ENCODE measurements around the gene PRKCH. TPM values are rescaled to one million over a fixed set of nuclear protein-coding genes. Genes with fewer than 3 reads are reported as not detected.

Gene PRKCH
- total RNA-seq, 1 donor from 2014 or later: 19.1 TPM

DNA sequence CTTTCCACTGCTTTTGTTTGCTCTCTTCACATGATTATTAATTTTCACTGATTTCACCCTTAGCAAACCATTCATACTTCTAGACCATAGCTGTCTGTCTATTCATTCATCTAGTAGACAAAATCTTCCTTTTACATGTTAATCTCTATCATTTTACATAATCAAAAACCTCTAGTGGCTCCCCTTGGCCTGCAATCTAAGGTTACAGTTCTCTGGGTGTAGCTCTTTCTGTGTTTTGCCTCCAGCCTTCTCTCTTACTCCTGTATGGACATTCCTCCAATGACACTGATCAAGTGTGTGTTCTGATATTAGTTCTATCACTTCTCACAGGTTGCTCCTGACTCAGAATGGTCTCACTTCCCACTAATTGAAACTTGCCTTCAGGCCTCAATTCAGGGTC is 56.4 kb downstream of the PRKCH start:
- peaks cover 7% of the 10 kb centered on the region for H3K4me1 Mint-ChIP-seq (ENCODE audit: unreplicated experiment)

GRCh38 chr14:61379639-61380184 is 58.3 kb downstream of the PRKCH start:
- peaks cover 12% of the 10 kb centered on the region for H3K36me3 Mint-ChIP-seq
- H3K27ac Mint-ChIP-seq: no peak overlapping the region
- peaks cover 7% of the 10 kb centered on the region for H3K4me1 Mint-ChIP-seq (ENCODE audit: unreplicated experiment)
- no peak for DNase-seq (ENCODE audit: extremely low spot score, unreplicated experiment)
- H3K9me3 Mint-ChIP-seq: peaks cover 16% of the 10 kb centered on the region
- no peak overlapping the region for H3K4me3 Mint-ChIP-seq
- H3K27me3 Mint-ChIP-seq: no peaks in the 10 kb centered on the region
- TF ChIP-seq, protein P1, sequence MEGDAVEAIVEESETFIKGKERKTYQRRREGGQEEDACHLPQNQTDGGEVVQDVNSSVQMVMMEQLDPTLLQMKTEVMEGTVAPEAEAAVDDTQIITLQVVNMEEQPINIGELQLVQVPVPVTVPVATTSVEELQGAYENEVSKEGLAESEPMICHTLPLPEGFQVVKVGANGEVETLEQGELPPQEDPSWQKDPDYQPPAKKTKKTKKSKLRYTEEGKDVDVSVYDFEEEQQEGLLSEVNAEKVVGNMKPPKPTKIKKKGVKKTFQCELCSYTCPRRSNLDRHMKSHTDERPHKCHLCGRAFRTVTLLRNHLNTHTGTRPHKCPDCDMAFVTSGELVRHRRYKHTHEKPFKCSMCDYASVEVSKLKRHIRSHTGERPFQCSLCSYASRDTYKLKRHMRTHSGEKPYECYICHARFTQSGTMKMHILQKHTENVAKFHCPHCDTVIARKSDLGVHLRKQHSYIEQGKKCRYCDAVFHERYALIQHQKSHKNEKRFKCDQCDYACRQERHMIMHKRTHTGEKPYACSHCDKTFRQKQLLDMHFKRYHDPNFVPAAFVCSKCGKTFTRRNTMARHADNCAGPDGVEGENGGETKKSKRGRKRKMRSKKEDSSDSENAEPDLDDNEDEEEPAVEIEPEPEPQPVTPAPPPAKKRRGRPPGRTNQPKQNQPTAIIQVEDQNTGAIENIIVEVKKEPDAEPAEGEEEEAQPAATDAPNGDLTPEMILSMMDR (conservative IDR thresholded peaks at IDR 0.05): no peak

More for the DNA sequence above, 56.4 kb downstream of the PRKCH start:
- no peak for DNase-seq (ENCODE audit: extremely low spot score, unreplicated experiment)
- H3K4me3 Mint-ChIP-seq: peak overlapping the region; percentile 31
- H3K27ac Mint-ChIP-seq: peak overlapping the region; percentile 38
- peaks cover 13% of the 10 kb centered on the region for H3K36me3 Mint-ChIP-seq
- H3K27me3 Mint-ChIP-seq: no peaks in the 10 kb centered on the region
- peaks cover 17% of the 10 kb centered on the region for H3K9me3 Mint-ChIP-seq
- TF ChIP-seq, protein P1 (conservative IDR thresholded peaks at IDR 0.05): no peak

- H3K27ac Mint-ChIP-seq: peak overlapping the region; percentile 20
- H3K4me1 Mint-ChIP-seq (ENCODE audit: unreplicated experiment): peaks cover 7% of the 10 kb centered on the region
- DNase-seq (ENCODE audit: extremely low spot score, unreplicated experiment): no peak
- no peak overlapping the region for H3K4me3 Mint-ChIP-seq
- H3K9me3 Mint-ChIP-seq: peaks cover 7% of the 10 kb centered on the region
- no peaks in the 10 kb centered on the region for H3K27me3 Mint-ChIP-seq
- H3K36me3 Mint-ChIP-seq: peaks cover 5% of the 10 kb centered on the region
- TF ChIP-seq, protein P1 (conservative IDR thresholded peaks at IDR 0.05): no peak
Observed at GRCh38 chr14:61380984-61381383, 59.6 kb downstream of the PRKCH start.

DNA sequence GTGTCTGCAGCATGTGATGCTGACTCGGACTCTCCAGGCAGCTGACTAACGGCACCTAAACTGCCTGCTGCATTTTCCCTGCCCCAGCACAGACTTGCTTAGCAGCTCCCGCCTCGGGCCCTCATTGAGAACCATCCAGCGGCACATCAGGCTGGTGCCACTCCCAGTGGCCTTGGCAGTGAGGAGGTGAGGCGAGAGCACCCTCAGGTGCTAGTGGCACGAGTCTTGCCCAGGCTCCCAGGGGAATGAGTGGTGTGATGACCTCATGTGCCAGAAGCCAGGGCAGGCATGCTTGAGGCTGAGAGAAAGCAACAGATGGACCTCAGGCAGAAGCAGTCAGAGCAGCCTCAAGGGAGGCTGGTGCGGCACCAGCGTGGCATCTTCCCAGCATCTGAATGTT is 60.2 kb downstream of the PRKCH start:
- Mint-ChIP-seq H3K9me3 (peaks cover under 1% of the 10 kb centered on the region), H3K27ac (peak overlapping the region; percentile 20), H3K4me1 (ENCODE audit: unreplicated experiment) (peaks cover 7% of the 10 kb centered on the region), H3K27me3 (no peaks in the 10 kb centered on the region), H3K36me3 (no peaks in the 10 kb centered on the region), H3K4me3 (no peak overlapping the region)
- no peak for DNase-seq (ENCODE audit: extremely low spot score, unreplicated experiment)
- TF ChIP-seq, protein P1 (conservative IDR thresholded peaks at IDR 0.05): no peak

GRCh38 chr14:61382842-61383241 is 61.5 kb downstream of the PRKCH start:
- DNase-seq (ENCODE audit: extremely low spot score, unreplicated experiment): no peak
- H3K27me3 Mint-ChIP-seq: no peaks in the 10 kb centered on the region
- H3K36me3 Mint-ChIP-seq: no peaks in the 10 kb centered on the region
- H3K9me3 Mint-ChIP-seq: no peaks in the 10 kb centered on the region
- TF ChIP-seq, protein P1 (conservative IDR thresholded peaks at IDR 0.05): no peak
- H3K27ac Mint-ChIP-seq: no peak overlapping the region
- peaks cover 7% of the 10 kb centered on the region for H3K4me1 Mint-ChIP-seq (ENCODE audit: unreplicated experiment)
- H3K4me3 Mint-ChIP-seq: no peak overlapping the region

Measured in type B pancreatic cell (in vitro differentiated cells).